Fibroblast of lung (primary cell): ENCODE results near the gene USP36. TPM values are rescaled to one million over a fixed set of nuclear protein-coding genes. Genes with fewer than 3 reads are reported as not detected.

ENCODE experiments used
- DNase-seq, 2 donors: peaks; one replicate each; pipeline versions ENCODE4 v3.0.0 to v3.0.0-alpha.2; 2010; ENCODE audit warnings: low read depth in 2 of 2
- H2AFZ ChIP-seq: 2 replicates; pipeline ENCODE4 v1.5.1; 2012; ENCODE audit warnings: low read length, control low read depth, inconsistent platforms
- H3K27ac ChIP-seq: 2 replicates; pipeline ENCODE4 v1.5.1; 2011; ENCODE audit warnings: low read length, control low read depth; ENCODE audit not compliant: insufficient read depth
- H3K27me3 ChIP-seq: 2 replicates; pipeline ENCODE4 v1.5.1; 2011; ENCODE audit warnings: mild to moderate bottlenecking, low read length; ENCODE audit not compliant: control insufficient read depth, insufficient read depth
- H3K36me3 ChIP-seq: 2 replicates; pipeline ENCODE4 v1.5.1; 2011; ENCODE audit warnings: low read length; ENCODE audit not compliant: control insufficient read depth, insufficient read depth
- H3K4me1 ChIP-seq: 2 replicates; pipeline ENCODE4 v1.5.1; 2011; ENCODE audit warnings: low read length; ENCODE audit not compliant: control insufficient read depth, insufficient read depth; ENCODE audit errors: extremely low read depth
- H3K4me2 ChIP-seq: 2 replicates; pipeline ENCODE4 v1.5.1; 2011; ENCODE audit warnings: low read length, control low read depth; ENCODE audit not compliant: insufficient read depth; ENCODE audit errors: extremely low read depth
- H3K4me3 ChIP-seq, 4 experiments: fragments of 200-600 bp in 1 of 4; sonication (generic) in 1 of 4; replicated peaks in 1 of 4; 2 replicates each; pipeline ENCODE4 v1.5.1; 2011 to 2016; ENCODE audit warnings: low read length in 4 of 4, low read depth in 3 of 4, mild to moderate bottlenecking in 3 of 4, control low read depth in 2 of 4, inconsistent platforms in 1 of 4, mixed read lengths in 1 of 4; ENCODE audit not compliant: insufficient read depth in 1 of 4; ENCODE audit errors: control extremely low read depth in 1 of 4
- H3K79me2 ChIP-seq: 2 replicates; pipeline ENCODE4 v1.5.1; 2012; ENCODE audit warnings: mild to moderate bottlenecking, low read length, inconsistent platforms; ENCODE audit not compliant: control insufficient read depth, insufficient read depth
- H3K9ac ChIP-seq: 2 replicates; pipeline ENCODE4 v1.5.1; 2011; ENCODE audit warnings: mild to moderate bottlenecking, low read length, control low read depth; ENCODE audit not compliant: insufficient read depth
- H3K9me3 ChIP-seq: 2 replicates; pipeline ENCODE4 v1.5.1; 2012; ENCODE audit warnings: low read depth, low read length; ENCODE audit not compliant: control insufficient read depth, insufficient read depth
- H4K20me1 ChIP-seq: 2 replicates; pipeline ENCODE4 v1.5.1; 2011; ENCODE audit warnings: low read length; ENCODE audit not compliant: control insufficient read depth, insufficient read depth; ENCODE audit errors: extremely low read depth
- CTCF ChIP-seq, 2 donors: IDR thresholded peaks in 1 of 2; conservative IDR thresholded peaks in 1 of 2; 1 replicate in 1 of 2; 2 replicates in 1 of 2; pipeline ENCODE4 v1.5.1; 2011 to 2012; ENCODE audit warnings: low read length in 2 of 2, control low read depth in 1 of 2, inconsistent platforms in 1 of 2, low read depth in 1 of 2, mild to moderate bottlenecking in 1 of 2
- EZH2 ChIP-seq: IDR thresholded peaks from 2 replicates; pipeline ENCODE4 v1.5.1; 2012; ENCODE audit warnings: low read length, control low read depth, mild to moderate bottlenecking; ENCODE audit errors: missing control alignments
- polyA plus RNA-seq, 2 donors: library from polyadenylated mRNA; depleted of rRNA in 1 of 2; stranded (reverse) in 1 of 2; unstranded in 1 of 2; fragments of >200 nt; gene quantifications; 2 replicates each; pipeline ENCODE4 v1.2.1, GENCODE V29; 2011 to 2012; ENCODE audit warnings: missing spikeins in 1 of 2
- total RNA-seq: library from RNA; depleted of rRNA; stranded (reverse); fragments of >200 nt; gene quantifications from 2 replicates; pipeline ENCODE4 v1.2.1, GENCODE V29; 2014

Gene USP36
- total and polyA plus RNA-seq, 2 donors (not counting 1 experiment from before 2014, with no cell fraction given), result 15.4 to 18.3 TPM

GRCh38 chr17:78766743-78767294 is 73.8 kb downstream of the USP36 start:
- Histone ChIP-seq H2AFZ (no peak overlapping the region), H3K4me2 (no peak overlapping the region), H3K9me3 (no peaks in the 10 kb centered on the region), H3K4me1 (no peaks in the 10 kb centered on the region), H3K27ac (no peak overlapping the region), H3K4me3 (no peak overlapping the region), H3K79me2 (peaks cover 2% of the 10 kb centered on the region), H3K9ac (no peak overlapping the region), H3K36me3 (no peaks in the 10 kb centered on the region), H4K20me1 (no peaks in the 10 kb centered on the region), H3K27me3 (no peaks in the 10 kb centered on the region)
- TF ChIP-seq CTCF (conservative IDR thresholded peaks at IDR 0.05 in 1 of 2, IDR thresholded peaks at IDR 0.05 in 1 of 2; ENCODE audit: low read depth in 1 of 2, low read length in 2 of 2), result no peak
- no peak for TF ChIP-seq EZH2
- DNase-seq, result no peak

DNA sequence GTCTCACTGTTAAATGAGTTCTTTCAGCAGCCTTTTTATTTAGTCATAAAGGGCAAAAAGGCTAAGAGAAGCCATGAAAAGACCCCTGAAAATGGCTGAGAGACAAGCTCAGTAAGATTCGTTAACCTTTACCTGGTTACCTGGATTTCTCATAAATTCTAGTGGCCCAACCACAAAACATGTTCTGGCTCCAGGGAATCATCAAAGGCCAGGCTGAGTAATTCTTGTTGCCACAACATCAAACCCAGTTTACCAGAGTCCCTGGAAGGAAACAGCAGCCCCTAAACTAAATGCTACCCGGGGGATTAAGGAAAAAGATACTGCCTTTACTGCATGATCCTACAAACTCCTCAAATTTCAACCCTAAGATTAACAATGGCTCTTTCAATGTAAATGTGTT is 74.4 kb downstream of the USP36 start:
- H3K9me3 ChIP-seq, result no peaks in the 10 kb centered on the region
- H3K4me2 ChIP-seq, result no peak overlapping the region
- H2AFZ ChIP-seq, result no peak overlapping the region
- TF ChIP-seq CTCF (conservative IDR thresholded peaks at IDR 0.05 in 1 of 2, IDR thresholded peaks at IDR 0.05 in 1 of 2; ENCODE audit: low read depth in 1 of 2, low read length in 2 of 2), result no peak
- no peaks in the 10 kb centered on the region for H3K27me3 ChIP-seq
- no peak overlapping the region for H3K27ac ChIP-seq
- H3K4me1 ChIP-seq, result no peaks in the 10 kb centered on the region
- H3K9ac ChIP-seq, result no peak overlapping the region
- H3K79me2 ChIP-seq, result peaks cover 2% of the 10 kb centered on the region
- no peaks in the 10 kb centered on the region for H4K20me1 ChIP-seq
- H3K4me3 ChIP-seq, result no peak overlapping the region
- no peaks in the 10 kb centered on the region for H3K36me3 ChIP-seq
- no peak for DNase-seq

- peaks cover 2% of the 10 kb centered on the region for H3K79me2 ChIP-seq
These were observed 74.8 kb downstream of the USP36 start for GRCh38 chr17:78765821-78766220.

More at GRCh38 chr17:78765821-78766220, 74.8 kb downstream of the USP36 start:
- Histone ChIP-seq H2AFZ (no peak overlapping the region), H3K27me3 (no peaks in the 10 kb centered on the region), H3K36me3 (no peaks in the 10 kb centered on the region), H3K9me3 (no peaks in the 10 kb centered on the region), H3K4me3 (no peak overlapping the region), H3K4me2 (no peak overlapping the region), H3K9ac (no peak overlapping the region), H3K4me1 (no peaks in the 10 kb centered on the region), H3K27ac (no peak overlapping the region), H4K20me1 (no peaks in the 10 kb centered on the region)
- no peak for DNase-seq
- TF ChIP-seq CTCF (conservative IDR thresholded peaks at IDR 0.05 in 1 of 2, IDR thresholded peaks at IDR 0.05 in 1 of 2; ENCODE audit: low read depth in 1 of 2, low read length in 2 of 2) (no peak), EZH2 (no peak)
